Right ventricle myocardium superior (tissue), 1 donor: ENCODE data around the gene DNAJC24. TPM values are rescaled to one million over a fixed set of nuclear protein-coding genes. Genes with fewer than 3 reads are reported as not detected.

Experiments used
- ATAC-seq: fragments of 200-7000 bp; cut with Tn5 transposase; one replicate; pipeline ENCODE4 v1.9.1; 2020; ENCODE audit warnings: mild to moderate bottlenecking; ENCODE audit not compliant: poor library complexity
- DNase-seq: peaks from one replicate; pipeline ENCODE4 v3.0.0-alpha.2; 2020
- intact Hi-C: fragments of 100-400 bp; cut with DNase I; formaldehyde crosslinking; loops from one replicate; pipeline ENCODE4 v1.11.2; 2022
- total RNA-seq: library from RNA; stranded (reverse); fragmentation: NEBNext Ultra II Directional; extraction: Animal tissue kit (Norgen Biotek cat#: 25700); gene quantifications from one replicate; pipeline ENCODE4 v1.2.1, GENCODE V29; 2021
- donor health status: DM: no; HTN: yes; CAD: no; lungs with severe emphysema.

DNAJC24 gene
- total RNA-seq, 1 donor from 2014 or later: 16.6 TPM

DNA sequence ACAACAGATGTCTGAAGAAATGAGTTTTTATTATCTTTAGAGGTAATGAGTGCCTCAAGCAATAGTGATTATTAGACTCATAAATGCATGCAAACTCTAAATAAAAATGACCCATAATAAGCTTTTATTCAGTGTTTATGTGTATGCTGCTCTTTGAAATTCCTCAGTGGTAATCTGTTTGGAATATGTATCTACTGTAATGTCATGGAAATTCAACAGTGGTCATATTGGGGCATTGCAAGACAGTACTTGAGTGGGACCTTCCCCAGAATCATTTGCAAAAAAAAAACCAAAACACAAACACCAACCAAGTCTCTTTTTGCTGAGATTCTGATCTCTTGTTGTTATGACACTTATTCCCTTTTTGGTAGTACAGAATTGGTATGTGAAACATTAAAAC is 35.0 kb downstream of the DNAJC24 start:
- no peak for ATAC-seq
- no peak for DNase-seq
- intact Hi-C loops: no loop called here

DNA sequence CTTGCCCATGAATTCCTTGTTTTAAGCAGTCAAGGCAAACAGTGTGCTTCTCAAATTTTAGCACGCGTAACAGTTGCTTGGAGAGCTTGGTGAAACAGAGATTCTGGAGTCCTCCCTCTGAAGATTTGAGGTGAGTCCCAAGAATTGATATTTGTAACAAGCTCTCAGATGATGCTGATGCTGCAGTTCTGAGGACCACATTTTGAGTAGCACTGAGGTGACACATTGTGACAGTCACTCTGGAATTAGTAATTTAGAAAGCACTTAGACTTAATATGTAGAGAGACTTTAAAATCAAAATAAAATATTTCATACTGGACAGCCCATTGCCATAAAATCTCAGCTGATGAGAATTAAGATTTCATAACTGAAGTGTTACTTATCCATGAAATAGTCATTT is 38.5 kb downstream of the DNAJC24 start:
- intact Hi-C loops: no loop called here
- DNase-seq: no peak
- ATAC-seq: no peak

DNA sequence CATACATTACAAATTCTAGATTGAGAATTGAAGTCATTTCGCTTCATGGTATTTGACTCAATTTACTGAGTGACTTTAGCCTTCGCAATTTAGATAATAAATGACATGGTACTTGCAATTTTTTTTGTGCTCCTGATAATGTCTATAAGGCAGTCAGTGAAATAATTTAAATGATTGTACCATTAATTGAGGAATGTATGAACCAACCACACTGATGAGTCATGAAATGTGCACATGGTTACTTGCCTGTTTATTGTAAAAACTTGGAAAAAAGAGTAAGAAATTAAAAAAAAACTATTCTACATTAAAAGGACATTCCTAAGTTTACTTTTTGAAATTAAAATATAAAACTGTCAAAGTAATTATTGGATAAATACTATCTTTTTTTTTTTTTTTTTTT is 43.3 kb downstream of the DNAJC24 start:
- no peak for ATAC-seq
- DNase-seq: no peak
- intact Hi-C loops: no loop called here

DNA sequence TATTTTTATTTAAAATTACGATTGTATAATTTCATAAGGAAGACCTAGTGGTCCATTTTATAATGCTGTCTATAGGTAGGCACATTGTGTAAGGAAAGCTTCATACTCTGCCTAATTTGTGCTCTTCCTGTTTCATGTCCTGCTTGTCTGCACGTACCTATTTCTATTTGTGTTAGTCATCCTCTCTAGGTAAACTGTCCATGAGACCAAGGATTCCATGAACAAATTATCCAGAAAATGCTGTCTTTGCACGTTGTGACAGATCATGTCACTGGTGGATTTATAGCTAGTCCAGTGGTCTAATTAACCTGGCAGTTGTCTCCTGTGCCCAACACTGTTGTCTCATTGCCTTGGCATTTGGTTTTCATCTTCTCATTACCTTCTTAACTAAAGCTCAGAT is 44.7 kb downstream of the DNAJC24 start:
- DNase-seq: no peak
- ATAC-seq: no peak
- intact Hi-C loops: no loop called here

DNA sequence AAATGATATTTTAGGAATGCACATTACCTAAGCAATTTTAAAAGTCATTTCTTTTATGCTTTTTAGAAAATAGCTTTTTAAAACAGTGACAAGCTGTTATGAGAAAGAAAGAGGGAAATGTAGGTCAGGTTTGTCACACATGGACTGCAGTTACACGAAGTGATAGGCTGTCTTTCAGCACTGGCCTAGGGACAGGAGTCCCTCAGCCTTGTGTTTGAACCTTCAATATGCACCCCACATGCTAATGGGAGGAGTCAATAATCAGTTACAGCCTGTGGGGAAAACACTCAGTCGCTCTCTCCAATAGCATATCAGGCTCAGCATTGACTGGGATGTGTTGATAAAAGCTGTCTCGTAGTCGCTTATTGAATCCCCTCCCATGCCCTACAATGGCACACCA is 45.8 kb downstream of the DNAJC24 start:
- intact Hi-C loops: no loop called here

DNA sequence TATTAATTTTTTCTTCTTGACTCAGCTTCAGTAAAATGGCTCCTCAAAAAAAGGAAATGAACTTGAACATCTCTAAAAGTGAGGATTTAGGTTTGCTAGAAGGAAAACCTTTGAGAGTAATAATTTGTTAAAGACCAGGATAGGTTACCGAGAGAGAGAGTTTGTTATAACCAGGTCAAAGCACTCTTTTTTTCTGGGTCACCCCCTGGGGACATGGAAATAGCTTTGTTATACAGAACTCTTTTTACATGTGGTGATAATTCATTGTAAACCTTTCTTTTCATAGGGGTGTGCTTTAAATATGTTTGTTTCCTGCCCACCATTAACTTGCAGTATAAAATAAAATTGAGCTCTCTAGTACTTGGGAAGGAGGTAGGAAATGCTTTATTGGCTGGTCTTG is 47.7 kb downstream of the DNAJC24 start:
- intact Hi-C loops: no loop called here
- DNase-seq (no peak), ATAC-seq (no peak)

More for the DNA sequence above, 45.8 kb downstream of the DNAJC24 start:
- DNase-seq (no peak), ATAC-seq (no peak)

DNA sequence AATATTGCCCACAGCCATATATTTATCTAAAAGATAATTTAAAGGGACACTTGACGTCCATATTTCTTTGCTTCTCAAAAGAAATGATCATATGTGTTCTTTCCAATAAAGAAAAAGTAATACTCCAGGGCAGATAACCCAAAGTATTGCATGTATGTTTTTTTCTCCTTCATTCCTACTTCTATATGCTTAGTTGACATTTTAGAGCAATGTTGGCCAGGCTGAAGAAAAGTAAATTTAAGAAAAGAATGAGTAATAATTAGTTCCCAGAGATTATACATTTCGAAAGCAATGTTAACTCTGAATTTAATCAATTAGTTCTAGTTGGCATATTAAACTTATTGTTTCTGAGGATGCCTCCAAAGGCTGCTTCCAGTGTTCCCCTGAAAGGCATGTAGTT is 48.2 kb downstream of the DNAJC24 start:
- DNase-seq (no peak), ATAC-seq (no peak)
- intact Hi-C loops: no loop called here

DNA sequence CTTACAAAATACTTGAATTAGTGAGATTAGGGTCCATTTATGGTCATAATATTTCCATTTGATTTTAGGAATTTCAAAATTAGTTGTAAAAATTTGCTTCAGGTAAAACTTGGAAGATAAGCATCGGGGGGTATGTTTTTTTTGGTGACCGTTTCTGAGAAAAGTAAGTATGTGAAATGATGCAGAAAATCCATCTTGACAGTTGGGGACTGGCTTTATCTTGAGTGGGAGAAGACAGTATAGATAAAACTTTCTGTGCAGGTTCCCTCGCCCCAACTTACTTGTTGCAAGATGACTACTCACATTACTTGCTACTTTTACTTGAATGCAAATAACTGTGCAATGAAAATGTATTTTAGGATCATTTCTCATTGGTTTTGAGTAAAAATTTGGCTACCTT is 49.5 kb downstream of the DNAJC24 start:
- ATAC-seq (no peak), DNase-seq (no peak)
- intact Hi-C loops: no loop called here

DNA sequence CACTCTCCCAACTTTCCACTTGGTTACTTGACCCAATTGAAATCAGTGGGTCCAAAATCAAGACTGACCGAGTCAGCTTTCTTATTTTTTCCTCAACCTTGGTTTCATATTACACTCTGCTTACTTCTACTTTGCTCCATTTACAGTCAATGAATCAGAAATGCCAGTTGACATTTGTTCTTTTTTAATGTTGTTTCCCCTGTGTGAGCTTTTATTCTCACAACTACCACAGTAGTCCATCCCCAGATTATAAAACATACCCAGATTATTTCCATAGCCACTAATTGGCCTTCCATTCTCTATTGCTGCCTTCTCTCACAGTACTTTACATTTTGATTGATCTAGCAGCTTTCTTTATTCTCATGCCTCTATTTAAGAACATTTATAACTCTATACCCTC is 50.0 kb downstream of the DNAJC24 start:
- intact Hi-C loops: no loop called here
- no peak for ATAC-seq
- no peak for DNase-seq

DNA sequence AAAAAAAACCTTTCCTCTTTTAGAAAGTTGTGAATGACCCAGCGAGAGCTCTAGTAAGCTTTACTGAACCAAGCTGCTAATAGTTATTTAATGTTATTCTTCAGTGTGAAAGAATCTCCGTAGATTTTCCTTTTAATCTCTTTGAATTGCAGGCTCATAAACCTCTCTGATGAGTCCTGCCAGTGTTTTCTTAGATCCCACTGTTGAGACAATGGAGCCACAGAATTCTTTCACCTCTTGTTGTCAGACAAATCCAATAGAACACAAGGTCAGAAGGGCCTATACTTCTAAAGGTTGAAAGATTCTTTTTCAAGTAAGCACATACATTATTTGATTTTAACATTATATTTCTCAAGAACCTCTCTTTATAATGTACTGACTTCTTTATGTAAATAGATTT is 52.2 kb downstream of the DNAJC24 start:
- DNase-seq (no peak), ATAC-seq (no peak)
- intact Hi-C loops: no loop called here

DNA sequence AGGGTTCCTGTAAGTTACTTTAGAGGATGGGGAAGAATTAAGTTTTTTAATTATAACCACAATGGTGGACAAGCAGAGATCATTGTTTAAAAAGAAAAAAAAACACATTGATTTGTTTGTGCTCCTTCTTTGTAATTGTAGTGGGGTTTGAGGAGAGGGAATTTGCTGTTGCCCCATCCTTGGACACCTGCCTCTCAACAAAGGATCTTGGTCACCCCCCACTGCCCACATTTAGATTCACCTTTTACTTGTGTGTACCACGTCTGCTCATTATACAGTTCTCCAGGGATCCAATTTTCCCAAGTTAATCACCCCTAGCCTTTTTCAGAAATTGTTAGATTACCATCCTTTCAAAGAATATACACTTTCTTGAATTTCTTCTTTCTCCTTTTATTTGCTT is 53.0 kb downstream of the DNAJC24 start:
- DNase-seq (no peak), ATAC-seq (no peak)
- intact Hi-C loops: no loop called here

DNA sequence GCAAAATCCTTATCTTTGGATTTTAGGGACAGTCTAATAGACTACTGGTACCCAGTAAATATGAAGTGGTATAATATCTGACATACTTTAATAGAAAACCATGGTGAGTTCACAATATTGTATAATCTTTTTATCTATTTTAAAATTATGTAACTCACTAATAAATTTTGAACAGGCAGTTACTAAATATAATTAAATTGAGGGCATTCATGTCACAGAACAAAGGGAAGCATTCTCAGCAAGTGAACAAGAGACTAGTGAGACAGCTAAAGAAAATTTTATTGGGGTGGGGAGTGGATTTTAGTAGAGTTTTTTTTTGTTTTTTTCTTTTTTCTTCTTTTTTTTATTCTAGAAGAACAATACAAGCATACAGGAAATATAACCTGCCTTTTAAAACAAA is 55.0 kb downstream of the DNAJC24 start:
- no peak for DNase-seq
- intact Hi-C loops: no loop called here
- ATAC-seq: no peak

DNA sequence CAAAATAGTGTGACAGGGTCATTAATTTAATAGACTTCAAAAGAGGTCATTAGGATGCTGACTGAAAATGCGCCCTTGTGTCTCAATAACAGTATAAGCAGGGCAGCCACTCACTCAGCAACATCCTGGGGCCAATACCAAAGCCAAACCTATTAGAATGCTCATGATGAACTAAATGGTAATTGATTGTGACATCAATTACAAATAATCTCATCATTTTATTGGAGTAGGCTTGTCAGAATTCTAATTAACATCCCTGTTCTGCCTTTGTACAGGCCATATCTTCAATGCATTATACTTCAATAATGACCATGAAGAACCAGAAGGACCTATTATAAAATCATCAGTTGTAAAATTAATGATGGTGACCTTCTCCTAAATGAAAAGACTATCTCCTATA is 64.2 kb downstream of the DNAJC24 start:
- intact Hi-C loops: no loop called here
- ATAC-seq (no peak), DNase-seq (no peak)

DNA sequence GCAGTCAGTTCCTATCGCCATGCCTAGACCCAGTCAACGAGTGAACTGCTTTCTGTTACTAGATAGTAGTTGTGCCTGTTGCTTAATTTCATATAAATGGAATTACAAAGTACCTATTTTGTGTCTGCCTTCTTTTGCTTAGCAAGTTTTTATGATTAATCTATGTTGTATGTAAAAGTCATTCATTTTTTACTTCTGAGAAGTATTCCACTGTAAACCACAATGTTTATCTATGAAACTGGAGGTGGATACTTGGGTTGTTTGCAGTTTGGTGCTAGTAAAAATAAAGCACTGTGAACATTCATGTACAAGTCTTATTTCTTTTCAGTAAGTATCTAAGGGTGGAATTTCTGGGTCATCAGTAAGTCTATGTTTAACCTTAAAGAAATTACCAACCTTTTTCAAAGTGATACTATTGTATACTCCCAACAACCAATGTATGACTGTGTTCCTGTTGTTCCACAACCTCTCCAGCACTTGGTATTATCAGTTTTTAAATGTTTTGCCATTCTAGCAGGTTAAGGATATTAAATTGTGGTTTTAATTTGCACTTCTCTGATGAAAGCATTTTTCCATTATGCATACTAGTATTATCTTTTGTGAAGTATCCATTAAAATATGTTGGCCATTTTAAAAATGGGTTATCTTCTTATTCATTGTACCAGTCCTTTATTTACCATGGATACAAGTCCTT is 68.2 kb downstream of the DNAJC24 start:
- no peak for DNase-seq
- ATAC-seq: no peak
- intact Hi-C loops: no loop called here

DNA sequence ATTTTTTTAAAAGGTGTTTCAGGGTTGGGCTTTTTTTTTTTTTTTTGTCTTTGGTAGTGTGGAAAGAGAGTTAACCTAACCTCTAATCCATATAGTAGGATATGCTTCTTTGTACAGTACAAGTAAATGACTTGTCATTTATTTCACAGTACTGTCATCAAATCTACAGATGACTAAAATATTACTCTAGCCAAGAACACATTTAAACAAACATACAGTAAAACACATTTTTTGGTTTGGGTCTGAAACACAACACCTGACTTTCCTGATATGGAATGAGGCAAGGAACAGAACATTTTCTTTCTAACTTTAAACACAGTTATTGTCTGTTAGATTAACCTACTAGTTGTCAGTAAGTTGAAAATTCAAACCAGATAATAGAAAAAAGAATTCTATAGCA is 71.6 kb downstream of the DNAJC24 start:
- DNase-seq (no peak), ATAC-seq (no peak)
- intact Hi-C loops: no loop called here

DNA sequence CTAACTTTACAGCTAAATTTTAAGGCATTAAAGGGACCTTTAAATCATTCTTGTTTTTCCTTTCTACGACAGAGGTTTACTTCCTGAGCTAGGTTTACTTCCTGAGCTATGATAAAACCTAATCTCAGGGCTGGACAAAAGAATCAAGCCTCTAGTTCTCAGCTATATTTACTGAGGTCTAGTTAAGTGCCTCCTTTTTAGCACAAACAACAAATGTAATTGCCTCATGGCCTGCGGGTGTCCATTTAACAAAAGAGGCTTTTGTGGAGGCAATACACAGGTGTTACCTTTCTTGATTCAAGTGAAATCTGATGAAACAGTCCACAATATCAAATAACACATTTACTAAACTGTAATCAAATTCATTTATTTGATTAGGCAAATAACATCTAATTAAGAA is 72.4 kb downstream of the DNAJC24 start:
- DNase-seq: no peak
- no peak for ATAC-seq
- intact Hi-C loops: no loop called here

DNA sequence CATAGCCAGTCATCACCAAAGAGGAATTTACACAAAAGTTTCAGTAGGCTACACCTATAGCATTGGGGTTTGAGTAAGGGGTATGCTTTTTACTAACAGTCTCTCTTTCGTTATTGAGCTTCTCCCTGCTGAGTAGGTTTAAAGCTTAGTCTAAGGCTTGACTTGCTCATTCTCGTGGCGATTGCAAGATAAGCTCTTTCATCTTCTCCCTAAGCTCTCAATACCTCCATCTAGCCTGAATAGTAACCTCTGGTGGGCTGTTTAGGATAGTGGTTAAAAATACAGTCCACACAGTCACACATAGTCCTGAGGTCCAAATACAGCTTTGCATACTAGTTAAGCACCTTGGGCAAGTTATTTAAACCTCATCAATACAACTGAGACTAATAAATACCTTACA is 74.1 kb downstream of the DNAJC24 start:
- ATAC-seq (no peak), DNase-seq (no peak)
- intact Hi-C loops: no loop called here

DNA sequence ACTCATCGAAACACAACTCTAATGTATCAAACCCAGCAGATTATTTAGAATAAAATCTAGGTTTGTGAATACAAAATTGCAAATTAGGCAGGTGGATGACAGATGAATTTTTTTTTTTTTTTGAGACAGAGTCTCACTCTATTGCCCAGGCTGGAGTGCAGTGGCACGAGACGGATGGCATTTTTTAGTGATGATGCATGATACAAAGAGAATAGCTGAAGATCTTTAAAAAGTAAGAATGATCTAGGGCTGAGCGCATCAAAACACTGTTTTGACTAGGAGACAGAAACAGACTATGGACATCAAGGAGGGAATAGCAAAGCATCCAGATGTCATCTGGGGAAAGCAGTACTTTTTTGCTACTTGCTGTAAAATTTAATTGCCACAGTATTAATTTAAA is 76.0 kb downstream of the DNAJC24 start:
- intact Hi-C loops: no loop called here

DNA sequence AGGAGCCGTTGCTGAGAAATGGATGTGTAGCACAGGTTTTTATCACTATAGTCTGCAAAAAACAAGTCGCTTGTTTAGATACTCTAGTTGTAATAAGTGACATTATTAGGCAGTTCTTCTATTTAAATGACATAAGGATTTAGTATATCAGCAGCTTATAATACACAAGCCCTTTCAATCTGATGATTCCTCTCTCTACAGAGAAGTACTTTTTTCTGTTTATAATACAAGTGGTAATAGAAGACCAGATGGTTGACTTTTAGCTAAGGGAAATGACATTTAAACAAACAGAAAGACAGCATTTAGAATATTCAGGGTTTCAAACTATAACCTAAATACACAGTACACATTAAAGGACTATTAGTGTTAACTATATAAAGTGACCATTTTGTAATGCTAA is 79.4 kb downstream of the DNAJC24 start:
- intact Hi-C loops: no loop called here
- ATAC-seq (no peak), DNase-seq (no peak)

More for the DNA sequence above, 76.0 kb downstream of the DNAJC24 start:
- DNase-seq (no peak), ATAC-seq (no peak)

DNA sequence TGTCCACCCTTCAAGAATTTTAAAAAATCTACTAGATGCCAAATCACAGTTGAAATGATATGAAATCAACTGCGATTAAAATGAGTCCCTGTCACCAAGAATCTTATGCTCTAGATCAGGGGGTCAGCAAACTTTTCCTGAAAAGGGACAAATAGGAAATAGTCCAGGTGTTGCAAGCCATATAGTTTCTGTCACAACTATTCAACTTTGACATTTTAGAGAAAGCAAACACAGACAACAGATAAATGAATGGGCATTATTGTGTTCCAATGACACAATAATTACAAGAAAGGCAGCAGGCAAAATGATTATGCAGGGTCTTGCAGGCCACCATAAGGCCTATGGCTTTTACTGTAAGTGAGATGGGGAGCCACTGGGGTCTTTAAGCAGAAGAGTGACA is 81.2 kb downstream of the DNAJC24 start:
- intact Hi-C loops: no loop called here
- no peak for ATAC-seq
- no peak for DNase-seq

DNA sequence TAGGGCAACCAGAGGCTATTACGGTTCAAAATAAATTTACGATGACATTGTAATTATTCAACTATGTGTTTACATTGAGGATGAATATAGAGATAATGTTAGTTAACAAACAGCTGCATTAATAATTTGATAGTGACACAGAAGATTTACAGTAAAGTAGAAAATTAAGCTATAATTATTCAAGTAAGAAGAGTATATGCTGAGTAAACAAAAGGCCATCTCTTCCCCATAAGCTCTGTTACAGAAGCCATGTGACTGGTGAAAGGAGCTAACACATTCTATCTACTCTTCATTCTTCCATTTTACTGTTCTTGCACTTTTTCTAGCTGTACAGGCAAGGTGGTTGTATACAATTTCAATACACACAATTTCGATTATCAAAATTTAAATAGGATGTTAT is 85.5 kb downstream of the DNAJC24 start:
- DNase-seq (no peak), ATAC-seq (no peak)
- intact Hi-C loops: no loop called here
